Upper lobe of left lung (tissue), 4 donors: ENCODE data around the gene CLIC3.

ENCODE experiments used
- POLR2A ChIP-seq, 4 donors: fragments of 450-650 bp; IDR thresholded peaks; one replicate each; pipeline ENCODE4 v1.5.1; 2016 to 2017; ENCODE audit warnings: antibody characterized with exemption in 4 of 4, mild to moderate bottlenecking in 2 of 4
- POLR2AphosphoS5 ChIP-seq, 2 donors: sonication (generic); formaldehyde crosslinking; IDR thresholded peaks; one replicate each; pipeline ENCODE4 v1.5.1; 2017; ENCODE audit warnings: antibody characterized with exemption in 2 of 2
- TF ChIP-seq, protein P1 (sequence below), 6 experiments: fragments of 450-650 bp in 4 of 6; fragments of 200-600 bp in 2 of 6; sonication (generic) in 2 of 6; IDR thresholded peaks; one replicate each; pipeline ENCODE4 v1.5.1; 2016 to 2019; ENCODE audit warnings: antibody characterized with exemption in 6 of 6

DNA sequence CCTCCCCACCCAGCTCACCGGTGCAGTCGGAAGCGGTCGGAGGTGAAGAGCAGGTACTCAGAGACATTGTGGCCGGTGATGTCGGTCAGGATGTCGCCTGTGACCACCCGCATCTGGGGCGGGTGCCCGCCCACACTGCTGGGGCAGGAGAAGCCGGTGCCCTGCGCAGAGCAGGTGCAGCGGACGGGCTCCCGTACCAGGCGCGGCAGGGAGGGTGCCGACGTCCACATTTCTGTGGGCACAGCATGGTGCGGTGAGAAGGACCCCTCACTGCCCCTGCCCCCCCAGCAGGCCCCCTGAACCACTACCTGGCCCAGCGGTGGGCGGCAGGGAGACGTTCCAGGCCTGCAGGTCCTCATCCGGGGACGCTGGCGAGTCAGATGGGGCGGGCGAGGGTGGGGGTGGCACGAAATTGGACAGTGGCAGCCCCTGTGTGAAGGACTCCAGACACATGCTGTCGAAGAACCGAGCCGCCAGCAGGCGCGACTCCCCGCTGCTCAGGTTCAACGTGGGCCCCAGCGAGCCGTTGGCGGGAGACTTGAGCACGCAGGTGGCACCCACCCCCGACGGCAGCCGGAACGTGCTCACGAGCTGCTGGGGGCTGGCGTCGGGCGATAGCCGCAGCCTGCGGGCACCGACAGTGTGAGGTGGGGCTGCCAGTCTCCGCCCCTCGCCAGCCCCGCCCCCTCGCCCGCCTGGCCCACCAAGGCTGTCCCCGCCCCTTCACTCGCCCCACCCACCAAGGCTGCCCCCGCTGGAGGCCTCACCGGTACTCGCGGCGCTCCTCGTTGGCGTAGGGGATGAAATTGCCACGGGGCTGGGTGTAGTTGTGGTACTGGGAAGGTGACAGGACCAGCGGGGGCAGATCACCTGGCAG lies 16.6 kb upstream of the CLIC3 start:
- TF ChIP-seq POLR2A (IDR thresholded peaks at IDR 0.05) (no peak), POLR2AphosphoS5 (IDR thresholded peaks at IDR 0.05) (no peak)
- TF ChIP-seq, protein P1, sequence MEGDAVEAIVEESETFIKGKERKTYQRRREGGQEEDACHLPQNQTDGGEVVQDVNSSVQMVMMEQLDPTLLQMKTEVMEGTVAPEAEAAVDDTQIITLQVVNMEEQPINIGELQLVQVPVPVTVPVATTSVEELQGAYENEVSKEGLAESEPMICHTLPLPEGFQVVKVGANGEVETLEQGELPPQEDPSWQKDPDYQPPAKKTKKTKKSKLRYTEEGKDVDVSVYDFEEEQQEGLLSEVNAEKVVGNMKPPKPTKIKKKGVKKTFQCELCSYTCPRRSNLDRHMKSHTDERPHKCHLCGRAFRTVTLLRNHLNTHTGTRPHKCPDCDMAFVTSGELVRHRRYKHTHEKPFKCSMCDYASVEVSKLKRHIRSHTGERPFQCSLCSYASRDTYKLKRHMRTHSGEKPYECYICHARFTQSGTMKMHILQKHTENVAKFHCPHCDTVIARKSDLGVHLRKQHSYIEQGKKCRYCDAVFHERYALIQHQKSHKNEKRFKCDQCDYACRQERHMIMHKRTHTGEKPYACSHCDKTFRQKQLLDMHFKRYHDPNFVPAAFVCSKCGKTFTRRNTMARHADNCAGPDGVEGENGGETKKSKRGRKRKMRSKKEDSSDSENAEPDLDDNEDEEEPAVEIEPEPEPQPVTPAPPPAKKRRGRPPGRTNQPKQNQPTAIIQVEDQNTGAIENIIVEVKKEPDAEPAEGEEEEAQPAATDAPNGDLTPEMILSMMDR (IDR thresholded peaks at IDR 0.05) = no peak
